Measurements from ENCODE around the gene TLX1. TPM values are rescaled to one million over a fixed set of nuclear protein-coding genes. Genes with fewer than 3 reads are reported as not detected.

The TLX1 gene
- polyA plus RNA-seq, 1 experiment = not detected

DNA sequence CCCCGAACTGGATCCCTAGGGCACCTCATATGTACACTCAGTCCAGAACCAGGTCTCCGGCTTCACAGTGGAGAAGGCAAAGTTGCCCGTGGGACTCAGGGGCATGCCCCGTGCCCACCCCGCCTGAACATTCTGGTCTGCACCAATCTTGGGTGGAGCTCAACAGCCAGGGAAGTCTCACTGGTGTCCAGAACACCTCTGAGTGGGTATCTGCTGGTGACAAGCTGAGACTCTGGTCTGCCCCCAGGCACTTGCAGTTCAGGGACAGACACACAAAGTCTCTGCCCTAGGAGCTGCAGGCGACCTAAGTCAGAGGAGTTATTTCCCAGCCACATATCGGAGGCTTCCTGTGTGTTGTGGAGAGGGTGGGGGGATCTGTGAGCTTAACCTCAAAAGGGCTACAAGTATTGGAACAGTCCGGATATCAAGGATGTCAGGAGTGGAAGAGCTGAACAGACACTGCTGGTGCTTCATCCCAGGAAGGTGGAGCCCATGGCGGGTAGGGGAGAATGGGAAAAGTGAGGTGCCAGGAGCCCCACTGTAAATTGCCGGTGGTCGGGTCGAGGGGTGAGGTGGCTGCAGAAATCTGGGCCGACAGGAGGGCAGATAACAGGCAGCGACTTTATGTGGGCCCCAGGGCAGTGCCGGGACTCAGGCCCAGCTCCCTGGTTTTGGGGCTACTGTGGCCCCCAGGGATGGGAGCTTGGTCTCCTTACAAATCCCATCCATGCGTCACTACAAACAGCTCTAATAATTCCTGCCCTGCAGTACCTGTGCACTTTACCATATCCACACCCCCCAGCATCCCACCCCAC lies 8.6 kb upstream of the TLX1 start:
- Histone ChIP-seq H3K36me3 (ENCODE audit: control insufficient read depth, insufficient read depth, low read length) (no peaks in the 10 kb centered on the region), H3K27me3 (ENCODE audit: control insufficient read depth, insufficient read depth, low read length) (peaks cover 68% of the 10 kb centered on the region), H3K4me3 (ENCODE audit: low read depth, low read length) (no peak overlapping the region)
- TF ChIP-seq, protein P1, sequence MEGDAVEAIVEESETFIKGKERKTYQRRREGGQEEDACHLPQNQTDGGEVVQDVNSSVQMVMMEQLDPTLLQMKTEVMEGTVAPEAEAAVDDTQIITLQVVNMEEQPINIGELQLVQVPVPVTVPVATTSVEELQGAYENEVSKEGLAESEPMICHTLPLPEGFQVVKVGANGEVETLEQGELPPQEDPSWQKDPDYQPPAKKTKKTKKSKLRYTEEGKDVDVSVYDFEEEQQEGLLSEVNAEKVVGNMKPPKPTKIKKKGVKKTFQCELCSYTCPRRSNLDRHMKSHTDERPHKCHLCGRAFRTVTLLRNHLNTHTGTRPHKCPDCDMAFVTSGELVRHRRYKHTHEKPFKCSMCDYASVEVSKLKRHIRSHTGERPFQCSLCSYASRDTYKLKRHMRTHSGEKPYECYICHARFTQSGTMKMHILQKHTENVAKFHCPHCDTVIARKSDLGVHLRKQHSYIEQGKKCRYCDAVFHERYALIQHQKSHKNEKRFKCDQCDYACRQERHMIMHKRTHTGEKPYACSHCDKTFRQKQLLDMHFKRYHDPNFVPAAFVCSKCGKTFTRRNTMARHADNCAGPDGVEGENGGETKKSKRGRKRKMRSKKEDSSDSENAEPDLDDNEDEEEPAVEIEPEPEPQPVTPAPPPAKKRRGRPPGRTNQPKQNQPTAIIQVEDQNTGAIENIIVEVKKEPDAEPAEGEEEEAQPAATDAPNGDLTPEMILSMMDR (IDR thresholded peaks at IDR 0.05; ENCODE audit: insufficient read depth, low read depth, low read length) = no peak
- no peak for DNase-seq (ENCODE audit: low read depth)
- ChIA-PET POLR2A (no interaction called here), CTCF (interaction anchor here (0.9 to 3.0 kb wide), 5 partner anchors 17 to 103 kb away, joined by 3 to 17 read pairs (median 3); no protein-coding TSS in a partner anchor)

GRCh38 chr10:101123085-101123814 lies 7.8 kb upstream of the TLX1 start:
- POLR2A ChIA-PET = no interaction called here

DNA sequence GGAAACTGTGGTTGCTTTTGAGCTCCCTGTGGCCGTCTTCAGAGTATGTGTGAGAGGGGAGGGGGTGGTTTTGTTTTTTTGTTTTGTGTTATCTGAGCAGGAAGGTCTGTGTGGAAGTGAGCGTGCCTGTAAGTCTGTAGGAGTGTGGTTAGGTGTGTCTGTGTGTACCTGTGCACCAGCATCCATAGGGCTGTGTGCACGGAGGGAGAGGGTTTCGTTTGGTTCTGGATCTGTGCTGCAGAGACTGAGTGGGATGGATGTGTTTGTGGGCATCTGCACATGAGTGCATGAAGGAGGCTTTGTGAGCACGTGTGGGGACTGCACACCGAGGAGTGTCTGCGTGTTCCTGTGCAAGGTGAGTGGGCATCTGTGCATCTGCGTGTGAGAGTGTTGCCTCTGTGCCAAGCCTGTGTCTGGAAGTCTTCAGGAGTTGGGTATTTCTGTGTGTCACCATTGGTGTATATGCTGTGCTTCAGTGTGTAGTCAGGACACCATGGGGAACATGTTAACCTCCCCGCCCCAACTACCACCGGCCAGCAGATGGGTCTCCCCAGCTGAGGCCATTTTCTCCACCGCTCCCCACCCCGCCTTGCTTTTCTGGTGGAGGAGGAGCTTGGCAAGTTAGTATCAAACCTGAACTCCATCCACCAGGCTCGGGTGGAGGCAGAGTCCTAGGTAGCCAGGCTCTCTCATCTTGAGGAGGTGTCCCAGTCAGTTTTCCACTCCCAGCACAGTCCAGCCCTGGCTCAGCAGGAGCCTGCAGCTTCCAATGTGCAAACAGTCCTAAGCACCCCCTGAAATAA lies 7.1 kb upstream of the TLX1 start:
- TF ChIP-seq, protein P1 (IDR thresholded peaks at IDR 0.05; ENCODE audit: insufficient read depth, low read depth, low read length) = no peak
- Histone ChIP-seq H3K27me3 (ENCODE audit: control insufficient read depth, insufficient read depth, low read length) (peaks cover 68% of the 10 kb centered on the region), H3K4me3 (ENCODE audit: low read depth, low read length) (no peak overlapping the region), H3K36me3 (ENCODE audit: control insufficient read depth, insufficient read depth, low read length) (no peaks in the 10 kb centered on the region)
- POLR2A ChIA-PET = no interaction called here
- no peak for DNase-seq (ENCODE audit: low read depth)
- CTCF ChIA-PET = interaction anchor here (0.6 to 7.0 kb wide), 3 partner anchors 18 to 34 kb away, joined by 3 to 54 read pairs (median 17); no protein-coding TSS in a partner anchor

More at GRCh38 chr10:101123085-101123814, 7.8 kb upstream of the TLX1 start:
- CTCF ChIA-PET = interaction anchor here (0.6 to 7.0 kb wide), 5 partner anchors 19 to 104 kb away, joined by 3 to 54 read pairs (median 10); no protein-coding TSS in a partner anchor
- DNase-seq (ENCODE audit: low read depth) = no peak
- TF ChIP-seq, protein P1 (IDR thresholded peaks at IDR 0.05; ENCODE audit: insufficient read depth, low read depth, low read length) = no peak
- no peak overlapping the region for H3K4me3 ChIP-seq (ENCODE audit: low read depth, low read length)
- peaks cover 68% of the 10 kb centered on the region for H3K27me3 ChIP-seq (ENCODE audit: control insufficient read depth, insufficient read depth, low read length)
- H3K36me3 ChIP-seq (ENCODE audit: control insufficient read depth, insufficient read depth, low read length) = no peaks in the 10 kb centered on the region

DNA sequence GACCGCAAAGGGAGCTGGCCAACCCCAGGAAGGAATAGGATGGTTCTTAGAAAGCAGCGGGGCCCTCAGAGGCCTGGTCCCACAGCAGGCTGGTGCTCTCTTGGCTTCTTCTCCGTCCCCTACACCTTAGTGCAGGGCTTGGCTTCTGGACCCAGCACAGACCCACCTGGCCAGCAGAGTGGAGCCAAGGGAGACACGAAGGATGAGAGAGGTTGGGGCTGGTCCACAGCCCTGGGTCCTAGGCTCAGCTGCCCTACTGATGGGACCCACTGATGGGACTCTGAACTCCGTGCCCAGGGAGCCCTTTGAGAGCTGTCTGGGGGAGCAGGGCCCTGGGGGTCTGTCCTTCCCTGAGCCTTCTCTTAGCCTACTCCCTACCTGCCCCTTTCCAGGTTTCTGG lies 6.2 kb upstream of the TLX1 start:
- TF ChIP-seq, protein P1 (IDR thresholded peaks at IDR 0.05; ENCODE audit: insufficient read depth, low read depth, low read length) = no peak
- DNase-seq (ENCODE audit: low read depth) = no peak
- CTCF ChIA-PET = interaction anchor here (1.0 to 7.0 kb wide), 4 partner anchors 9 to 32 kb away, joined by 3 to 54 read pairs (median 10); no protein-coding TSS in a partner anchor
- POLR2A ChIA-PET = no interaction called here
- Histone ChIP-seq H3K27me3 (ENCODE audit: control insufficient read depth, insufficient read depth, low read length) (peaks cover 64% of the 10 kb centered on the region), H3K4me3 (ENCODE audit: low read depth, low read length) (no peak overlapping the region), H3K36me3 (ENCODE audit: control insufficient read depth, insufficient read depth, low read length) (no peaks in the 10 kb centered on the region)

Data from BJ (cell line).